Stimulated activated CD8-positive, alpha-beta memory T cell treated with anti-CD3 and anti-CD28 coated beads, Interleukin-12 subunit alpha, Interleukin-12 subunit beta, amount 100 ng/mL, for 1 hour (primary cell): Measurements from ENCODE around the gene PDGFRB.

Source experiments
- DNase-seq: peaks from one replicate; pipeline ENCODE4 v3.0.0-alpha.2; 2020; ENCODE audit warnings: low read depth

Gene PDGFRB

DNA sequence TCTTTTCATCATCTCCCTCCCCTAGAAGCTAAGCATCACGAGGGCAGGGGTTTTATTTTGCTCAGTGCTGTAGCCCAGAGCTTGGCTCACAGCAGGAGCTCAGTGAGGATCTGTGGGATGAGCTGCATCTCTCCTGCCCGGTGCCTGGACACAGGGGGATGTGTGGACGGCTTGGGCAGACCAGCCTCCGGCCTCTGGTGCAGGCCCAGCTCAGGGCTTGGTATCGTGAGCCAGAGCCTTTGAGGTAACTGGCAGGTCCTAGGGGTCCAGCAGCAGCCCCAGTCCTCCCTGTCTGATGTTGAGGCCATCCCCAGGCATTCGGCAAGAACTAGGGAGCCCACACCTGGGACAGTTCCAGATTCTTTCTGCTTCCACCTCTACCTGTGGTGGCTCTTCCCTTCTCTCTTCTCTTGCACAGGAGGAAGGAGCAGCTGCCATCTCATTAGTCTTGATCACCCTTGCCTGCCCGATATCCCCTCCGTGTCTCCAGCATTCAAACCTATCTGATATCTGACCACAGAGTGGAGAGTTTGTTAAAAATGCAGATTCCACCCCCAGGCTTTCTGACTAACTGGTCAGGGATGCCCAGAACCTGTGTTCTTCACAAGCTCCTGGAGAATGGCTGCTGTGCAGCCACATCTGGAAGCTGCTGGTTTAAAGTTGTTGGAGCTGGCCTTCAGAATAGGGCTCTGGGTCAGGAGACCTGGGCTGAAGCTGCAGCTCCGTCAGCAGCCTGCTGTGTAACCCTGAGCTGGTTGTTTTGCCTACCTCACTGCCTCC is 26.3 kb upstream of the PDGFRB start:
- DNase-seq, result no peak

DNA sequence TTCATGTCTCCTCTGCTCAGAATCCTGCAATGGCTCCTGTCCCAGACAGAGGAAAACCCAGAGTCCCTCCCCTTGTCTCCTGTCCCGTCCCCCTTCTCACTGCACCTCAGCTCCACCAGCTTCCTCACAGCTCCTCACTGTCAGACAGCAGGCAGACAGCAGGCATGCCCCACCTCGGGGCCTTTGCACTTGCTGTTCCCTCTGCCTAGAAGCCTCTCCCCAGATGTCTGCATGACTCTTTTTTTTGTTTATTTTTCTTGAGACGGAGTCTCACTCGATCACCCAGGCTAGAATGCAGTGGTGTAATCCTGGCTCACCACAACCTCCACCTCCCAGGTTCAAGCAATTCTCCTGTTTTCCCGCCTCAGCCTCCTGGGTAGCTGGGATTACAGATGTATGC is 25.4 kb upstream of the PDGFRB start:
- no peak for DNase-seq

DNA sequence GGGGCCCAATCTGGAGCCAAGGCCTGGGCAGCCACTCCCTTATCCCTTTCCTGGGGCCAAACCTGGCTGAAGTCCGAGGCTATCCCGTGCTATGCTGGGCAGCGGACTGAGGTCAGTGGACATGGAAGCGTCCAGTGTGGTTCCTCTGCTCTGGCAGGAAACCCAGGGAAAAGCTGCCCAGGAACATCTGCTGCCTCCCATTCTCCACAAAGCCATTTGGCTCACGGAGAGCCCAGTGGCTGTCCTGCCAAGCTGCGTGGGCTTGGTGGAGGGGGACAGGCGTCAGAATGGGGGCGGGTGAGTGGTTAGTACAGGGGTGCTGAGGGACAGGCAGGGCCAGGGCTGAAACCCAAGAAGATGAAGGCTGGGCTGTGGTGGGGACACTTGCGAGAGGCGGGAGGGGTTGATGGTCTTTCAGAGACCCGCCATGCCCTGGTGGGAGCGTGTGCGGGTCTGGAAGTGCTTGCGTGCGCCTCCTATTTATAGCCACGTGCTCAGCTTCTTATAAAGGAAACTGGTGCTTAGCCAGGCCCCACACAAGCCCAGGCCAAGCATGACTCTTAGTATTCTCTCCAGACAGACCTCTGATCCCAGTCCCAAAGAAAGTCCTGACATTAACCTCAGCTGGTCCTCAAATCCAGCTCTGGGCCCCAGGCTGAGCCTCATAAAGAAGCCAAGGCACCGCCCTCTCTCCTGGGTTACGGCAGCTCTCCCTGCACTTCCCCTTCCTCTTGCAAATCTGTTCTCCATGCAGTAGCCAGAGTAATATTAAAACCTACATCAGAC is 24.8 kb upstream of the PDGFRB start:
- no peak for DNase-seq

DNA sequence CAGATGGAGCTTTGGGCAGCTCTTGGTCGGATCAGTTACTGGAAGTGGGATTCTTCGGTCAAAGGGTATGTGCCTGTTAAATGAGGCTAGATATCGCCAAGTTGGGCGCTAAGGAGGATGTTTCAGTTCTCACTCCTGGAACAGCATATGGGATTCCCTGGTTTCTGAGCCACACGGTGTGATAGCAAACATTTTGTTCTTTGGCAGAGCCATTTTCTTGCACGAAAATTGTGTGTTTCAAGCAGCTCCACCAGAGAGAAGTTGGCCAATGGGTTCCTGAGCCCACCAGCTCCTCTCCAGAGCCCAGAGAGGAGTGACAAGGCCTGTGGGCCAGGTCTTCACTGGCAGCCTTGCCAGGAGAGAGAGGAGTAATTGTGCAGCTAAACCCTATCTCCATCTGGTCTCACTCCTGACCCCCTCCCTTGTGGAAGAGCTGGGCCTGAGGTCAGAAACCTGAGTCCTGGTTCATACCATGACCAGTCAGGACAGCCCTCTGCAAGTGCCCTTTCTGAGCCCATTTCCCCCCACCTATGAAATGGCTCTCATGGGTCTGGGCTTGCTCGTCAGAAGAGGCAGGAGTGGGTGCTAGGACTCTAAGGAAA is 23.5 kb upstream of the PDGFRB start:
- DNase-seq, result no peak

DNA sequence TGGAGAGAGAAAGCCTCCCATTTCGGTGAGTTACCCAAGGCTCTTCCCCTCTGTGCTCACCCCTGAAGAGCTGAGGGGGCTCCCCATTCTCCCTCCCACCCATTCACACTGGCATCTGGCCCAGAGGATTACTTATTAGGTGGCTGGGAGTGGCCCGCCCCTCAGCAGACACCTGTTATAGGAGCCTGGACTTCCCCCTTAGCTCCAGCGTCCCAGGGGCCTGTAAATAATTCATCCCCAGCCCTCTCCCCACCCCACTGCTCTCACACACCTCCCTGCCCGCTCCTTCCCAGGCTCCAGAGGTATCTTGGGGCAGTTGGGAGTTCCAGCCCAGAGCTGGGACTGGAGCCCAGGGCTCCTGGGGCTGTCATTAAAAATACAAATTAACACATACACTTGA is 22.6 kb upstream of the PDGFRB start:
- no peak for DNase-seq

DNA sequence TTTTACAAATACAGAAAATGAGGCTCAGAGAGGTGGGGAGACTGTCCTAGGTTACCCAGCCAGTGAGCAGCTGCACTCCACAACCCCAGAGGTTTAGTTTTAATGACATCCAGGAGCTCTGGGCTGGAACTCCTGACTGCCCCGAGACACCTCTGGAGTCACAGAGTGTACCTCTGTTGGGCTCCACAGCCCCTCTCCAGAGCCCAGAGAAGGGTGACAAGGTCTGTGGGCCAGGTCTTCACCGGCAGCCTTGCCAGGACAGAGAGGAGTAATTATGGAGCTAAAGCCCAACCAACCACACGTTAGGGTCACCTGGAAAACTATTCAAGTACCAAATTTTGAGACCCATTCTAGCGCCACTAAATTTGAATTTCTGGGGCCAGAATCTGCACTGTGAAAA is 22.1 kb upstream of the PDGFRB start:
- no peak for DNase-seq

DNA sequence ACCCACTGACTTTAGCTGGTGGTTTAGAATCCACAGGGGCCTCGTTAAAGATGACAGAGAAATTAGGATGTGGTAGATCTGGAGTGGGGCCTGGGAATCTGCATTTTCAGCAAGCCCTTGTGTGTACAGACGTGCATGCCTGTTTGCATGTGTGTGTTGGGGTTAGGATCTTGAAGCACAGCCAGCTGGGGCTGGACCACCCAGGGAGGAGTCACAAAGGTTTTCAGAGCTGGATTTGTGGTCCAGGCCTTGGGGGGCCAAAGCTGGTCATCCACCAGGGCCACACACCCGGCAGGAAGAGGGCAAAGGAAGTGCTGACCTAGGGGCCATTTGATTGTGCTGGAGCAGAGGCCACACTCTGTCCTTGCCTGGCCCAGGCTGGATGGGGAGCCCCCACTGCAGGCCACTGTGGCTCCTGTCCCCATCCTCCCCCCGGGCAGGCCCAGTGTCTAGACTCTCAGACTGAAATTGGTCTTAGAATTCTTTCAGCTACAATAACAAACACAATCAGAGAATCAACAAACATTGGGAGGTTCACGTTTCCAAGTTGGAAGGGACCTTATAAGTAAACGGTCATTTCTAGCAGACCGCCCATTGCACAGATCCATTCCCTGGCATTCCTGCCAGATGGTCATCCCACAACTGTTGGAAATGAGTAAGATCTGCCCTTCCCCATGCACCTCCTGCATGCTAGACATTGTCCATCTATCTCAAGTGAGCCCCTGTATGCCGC is 21.3 kb upstream of the PDGFRB start:
- no peak for DNase-seq

DNA sequence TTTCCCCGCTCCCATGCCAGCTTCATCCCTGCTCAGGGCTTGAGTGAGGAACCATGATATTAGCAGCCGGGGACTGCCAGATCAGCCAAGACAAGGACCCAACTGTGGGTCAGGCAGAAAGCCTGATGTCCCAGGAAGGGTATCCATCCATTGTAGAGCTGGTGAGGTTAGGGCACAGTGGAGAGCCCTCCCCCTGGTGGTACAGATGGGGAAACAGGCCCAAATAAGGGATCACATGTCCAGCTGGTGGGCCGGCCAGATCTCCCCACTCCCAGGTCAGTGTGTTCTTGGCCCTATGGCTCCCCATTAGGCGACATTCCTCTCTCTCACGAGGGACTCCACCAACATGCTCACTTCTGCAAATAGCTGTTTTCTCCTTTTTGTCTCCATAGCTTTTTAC is 19.9 kb upstream of the PDGFRB start:
- DNase-seq, result no peak

DNA sequence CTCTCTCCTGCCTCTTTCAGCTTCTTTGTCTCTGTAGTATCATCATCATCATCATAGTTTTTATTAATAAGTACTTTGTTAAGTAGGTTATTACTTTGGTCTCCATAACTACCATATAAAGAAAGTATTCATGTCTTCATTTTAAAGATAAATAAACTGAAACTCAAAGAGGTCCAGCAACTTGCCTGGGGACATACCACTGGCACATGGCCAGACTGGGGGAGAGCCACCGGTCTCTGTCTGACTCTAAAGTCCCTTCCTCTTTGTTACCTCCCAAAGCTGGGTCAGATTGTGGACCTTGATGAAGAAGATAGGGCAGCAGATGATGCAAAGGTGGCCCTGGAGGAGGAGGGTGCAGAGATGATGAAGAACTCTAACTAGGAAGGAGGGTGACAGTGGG is 19.4 kb upstream of the PDGFRB start:
- DNase-seq, result no peak

DNA sequence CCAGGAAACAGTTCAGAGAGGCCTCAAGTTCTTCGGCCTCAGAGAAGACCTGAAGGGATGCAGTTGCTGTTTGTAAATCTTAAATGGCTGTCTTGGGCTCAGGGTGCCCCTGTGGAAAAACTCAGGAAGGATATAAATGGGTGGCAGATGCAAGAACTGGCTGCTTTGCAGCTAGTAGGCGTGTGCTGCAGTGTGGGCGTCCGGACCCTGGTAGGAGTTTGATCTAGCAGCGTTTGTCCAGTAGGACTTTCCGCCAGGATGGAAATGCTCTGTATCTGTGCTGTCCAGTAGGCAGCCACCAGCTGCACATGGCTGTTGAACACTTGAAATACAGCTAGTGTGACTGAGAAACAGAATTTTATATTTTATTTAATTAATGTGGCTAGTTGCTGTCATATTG is 18.6 kb upstream of the PDGFRB start:
- DNase-seq, result no peak

DNA sequence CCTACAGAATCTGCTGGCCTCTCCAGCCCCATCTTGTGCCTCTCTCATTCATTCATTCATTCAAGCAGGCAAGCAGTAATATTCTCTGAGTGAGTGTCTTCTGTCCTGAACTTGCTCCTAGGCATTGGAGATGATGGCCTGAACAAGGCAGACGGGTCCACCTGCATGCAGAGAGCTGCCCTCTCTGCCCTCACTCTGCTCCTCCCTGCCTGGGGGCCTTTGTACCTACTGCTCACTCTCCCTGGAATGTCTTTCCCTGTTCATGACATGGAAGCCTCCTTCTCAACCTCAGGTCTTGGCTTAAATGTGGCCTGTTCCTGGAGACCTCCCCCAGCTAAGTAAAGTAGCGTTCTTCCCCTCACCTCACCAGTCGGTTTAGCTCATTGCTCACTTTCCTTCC is 17.5 kb upstream of the PDGFRB start:
- DNase-seq, result no peak

DNA sequence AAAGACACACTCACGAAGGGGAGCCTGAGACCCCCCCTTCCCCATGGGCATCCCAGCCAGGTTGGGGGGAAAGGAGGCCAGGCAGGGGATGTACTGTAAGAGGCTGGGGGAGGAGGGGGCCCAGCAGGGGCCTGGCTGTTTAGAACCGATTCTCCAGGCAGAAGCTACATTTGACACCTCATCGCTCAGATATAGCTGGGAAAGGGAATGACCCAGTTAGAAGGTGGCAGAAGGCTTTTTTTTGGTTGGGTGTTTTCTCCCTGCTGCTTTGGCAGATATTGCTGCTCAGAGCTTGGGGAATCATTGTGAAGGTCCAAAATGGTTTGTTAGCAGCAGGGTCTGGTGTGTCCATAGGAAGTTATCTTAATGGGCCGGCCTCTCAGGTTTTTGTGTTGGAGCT is 16.9 kb upstream of the PDGFRB start:
- no peak for DNase-seq

DNA sequence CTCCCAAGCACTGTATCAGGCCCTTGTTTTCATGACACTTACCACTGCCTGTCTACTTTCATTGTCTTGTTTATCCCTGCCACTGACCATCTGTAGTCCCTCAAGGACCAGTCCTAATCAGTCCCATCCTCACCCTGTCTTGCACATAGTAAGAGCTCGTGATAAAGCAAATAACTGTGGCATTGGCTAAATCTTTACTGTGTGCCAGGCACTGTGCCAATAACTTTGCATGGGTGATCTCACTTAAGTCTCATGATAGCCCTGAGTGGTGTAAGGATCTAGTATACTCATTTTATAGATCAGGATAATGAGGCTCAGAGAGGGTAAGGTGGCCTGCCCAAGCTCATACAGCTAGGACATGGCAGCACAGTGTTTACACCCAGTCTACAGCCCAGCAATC is 16.5 kb upstream of the PDGFRB start:
- no peak for DNase-seq

DNA sequence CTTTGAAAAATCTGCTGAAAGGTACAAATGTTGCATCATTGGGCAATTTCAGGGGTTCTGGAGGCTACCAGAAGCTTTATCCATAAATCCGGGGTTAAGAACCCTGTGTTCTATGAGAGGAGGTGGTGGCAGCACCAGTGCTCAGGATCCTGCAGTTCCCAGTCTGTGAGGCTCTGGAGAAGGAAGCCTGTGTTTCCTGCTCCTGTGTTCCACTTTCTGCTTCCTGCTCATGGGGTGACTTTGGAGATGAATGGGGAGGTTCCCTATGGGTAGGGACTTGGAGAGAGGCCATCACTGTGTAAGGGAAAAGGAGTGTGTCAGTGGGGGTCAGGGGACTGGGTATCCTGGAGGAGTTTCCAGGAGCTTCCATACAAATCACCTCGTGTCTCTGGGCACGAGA is 13.2 kb upstream of the PDGFRB start:
- DNase-seq, result no peak

DNA sequence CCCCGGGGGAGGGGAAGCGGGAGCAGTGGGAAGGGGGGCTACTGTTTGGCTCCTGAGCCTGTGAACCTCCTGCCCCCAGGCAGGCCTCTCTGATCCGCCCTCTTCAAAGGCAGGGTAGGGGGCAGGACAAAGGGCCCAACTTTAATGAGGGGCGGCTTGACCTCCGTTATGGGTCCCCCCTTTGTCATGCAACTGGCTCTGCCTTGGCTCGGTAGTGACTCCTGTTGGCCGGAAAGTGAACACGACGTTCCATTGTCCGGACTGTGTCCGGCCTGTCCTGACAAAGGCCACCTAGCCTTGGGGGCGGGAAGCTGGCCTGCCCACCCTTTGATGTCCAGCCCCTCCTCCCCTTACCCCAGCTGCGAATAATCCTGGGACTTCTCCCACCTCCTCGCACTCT is 12.3 kb upstream of the PDGFRB start:
- no peak for DNase-seq

DNA sequence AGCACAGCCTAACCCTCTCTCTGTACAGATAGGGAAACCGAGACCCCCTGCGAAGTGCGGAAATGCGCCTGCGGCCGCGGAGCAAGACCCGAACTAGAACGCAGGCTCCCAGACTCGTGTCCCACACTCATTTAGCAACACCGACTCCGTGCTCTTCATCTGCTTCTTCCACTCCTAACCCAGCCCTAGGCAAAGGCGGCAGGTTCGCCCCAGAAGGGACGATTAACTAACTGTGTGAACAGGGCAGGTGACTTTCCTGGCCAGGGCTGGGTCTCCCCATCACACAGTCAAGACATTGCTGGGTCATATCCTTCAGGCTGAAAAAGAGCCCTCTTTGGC is 11.8 kb upstream of the PDGFRB start:
- no peak for DNase-seq

DNA sequence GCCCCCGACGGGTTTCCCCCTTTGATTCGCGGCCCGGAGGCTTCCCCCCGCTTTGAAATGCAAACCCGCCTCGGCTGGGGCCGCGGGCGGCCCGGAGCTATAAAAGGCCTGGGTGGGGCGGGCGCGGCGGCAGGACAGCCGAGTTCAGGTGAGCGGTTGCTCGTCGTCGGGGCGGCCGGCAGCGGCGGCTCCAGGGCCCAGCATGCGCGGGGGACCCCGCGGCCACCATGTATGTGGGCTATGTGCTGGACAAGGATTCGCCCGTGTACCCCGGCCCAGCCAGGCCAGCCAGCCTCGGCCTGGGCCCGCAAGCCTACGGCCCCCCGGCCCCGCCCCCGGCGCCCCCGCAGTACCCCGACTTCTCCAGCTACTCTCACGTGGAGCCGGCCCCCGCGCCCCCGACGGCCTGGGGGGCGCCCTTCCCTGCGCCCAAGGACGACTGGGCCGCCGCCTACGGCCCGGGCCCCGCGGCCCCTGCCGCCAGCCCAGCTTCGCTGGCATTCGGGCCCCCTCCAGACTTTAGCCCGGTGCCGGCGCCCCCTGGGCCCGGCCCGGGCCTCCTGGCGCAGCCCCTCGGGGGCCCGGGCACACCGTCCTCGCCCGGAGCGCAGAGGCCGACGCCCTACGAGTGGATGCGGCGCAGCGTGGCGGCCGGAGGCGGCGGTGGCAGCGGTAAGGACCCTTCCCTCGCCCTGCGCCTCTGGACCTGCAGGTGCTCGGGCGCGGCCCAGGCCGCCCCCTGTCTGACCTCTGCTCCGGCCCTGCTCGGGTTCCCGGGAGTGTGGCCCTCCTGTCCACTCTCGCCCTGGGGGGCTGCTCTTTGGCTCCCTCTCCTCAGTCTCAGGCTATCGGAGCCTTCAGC is 11.2 kb upstream of the PDGFRB start, which contains the start of gene CDX1:
CDX1 (plus strand) TSS at position 129 of the 862 bp plus-strand sequence; CDS start at position 228, 99 bp downstream.
- DNase-seq, result no peak

DNA sequence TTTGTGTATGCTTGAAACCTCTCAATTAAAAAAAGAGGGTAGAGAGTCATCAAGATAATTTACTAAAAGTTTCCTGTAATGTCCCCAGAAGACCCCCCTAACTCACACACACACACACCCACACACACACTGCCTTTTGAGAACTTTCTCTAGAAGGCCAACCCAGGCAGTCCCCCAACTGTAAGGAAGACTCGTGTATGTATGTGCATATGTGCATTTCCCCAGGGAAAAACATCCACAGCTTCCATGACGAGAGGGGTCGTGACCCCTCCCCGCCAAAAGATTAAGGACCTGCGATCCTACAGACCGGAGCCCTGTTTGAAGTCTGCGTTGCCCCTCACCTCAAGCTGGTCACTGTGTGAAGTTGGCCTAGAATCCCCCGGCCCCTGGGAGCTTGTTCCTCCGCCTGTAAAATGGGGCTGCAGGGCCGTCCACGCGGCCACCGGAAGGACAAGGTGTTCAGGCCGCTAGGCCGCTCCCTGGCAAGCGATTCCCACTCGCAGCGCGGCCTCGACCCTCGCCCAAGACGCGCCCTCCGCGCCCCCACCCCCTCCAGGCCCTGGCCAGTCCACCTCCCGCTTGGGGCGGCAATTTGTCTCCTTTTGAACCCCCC is 10.5 kb upstream of the PDGFRB start:
- no peak for DNase-seq

DNA sequence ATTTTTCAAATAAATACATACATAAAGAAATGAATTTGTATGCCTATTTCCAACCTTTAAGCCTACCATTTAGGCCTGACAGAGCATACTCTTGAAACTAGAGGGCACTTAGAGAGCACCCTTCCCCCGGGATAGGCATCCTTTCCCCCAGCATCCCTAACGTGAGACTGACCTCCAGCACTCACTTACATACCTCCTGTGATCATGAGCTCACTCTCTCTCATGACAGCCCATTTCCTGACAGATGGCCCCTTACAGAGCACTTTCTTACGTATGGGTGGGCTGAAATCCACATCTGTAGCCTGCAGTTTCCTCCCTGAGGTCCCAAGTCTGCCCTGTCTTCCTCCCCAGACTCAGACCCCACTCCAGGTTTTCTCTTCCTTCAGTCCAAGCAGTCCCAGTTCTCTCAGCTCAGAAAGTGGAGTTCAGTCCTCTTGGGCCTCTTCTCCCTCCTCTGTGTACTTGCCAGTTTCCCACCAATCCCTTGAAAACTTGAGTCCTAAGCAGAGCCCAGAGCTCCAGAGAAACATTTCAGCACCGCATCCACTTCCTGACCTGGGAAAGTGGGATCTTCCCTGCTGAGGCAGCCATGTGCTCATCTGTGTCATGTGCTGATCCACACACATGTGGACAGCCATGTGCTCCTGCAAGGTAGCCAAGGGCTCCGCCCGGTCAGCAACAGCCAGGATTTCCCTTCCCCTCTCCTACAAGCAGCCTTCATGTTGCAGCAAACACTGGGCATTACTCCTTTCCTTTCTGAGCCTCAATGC is 8.8 kb upstream of the PDGFRB start:
- DNase-seq, result no peak

DNA sequence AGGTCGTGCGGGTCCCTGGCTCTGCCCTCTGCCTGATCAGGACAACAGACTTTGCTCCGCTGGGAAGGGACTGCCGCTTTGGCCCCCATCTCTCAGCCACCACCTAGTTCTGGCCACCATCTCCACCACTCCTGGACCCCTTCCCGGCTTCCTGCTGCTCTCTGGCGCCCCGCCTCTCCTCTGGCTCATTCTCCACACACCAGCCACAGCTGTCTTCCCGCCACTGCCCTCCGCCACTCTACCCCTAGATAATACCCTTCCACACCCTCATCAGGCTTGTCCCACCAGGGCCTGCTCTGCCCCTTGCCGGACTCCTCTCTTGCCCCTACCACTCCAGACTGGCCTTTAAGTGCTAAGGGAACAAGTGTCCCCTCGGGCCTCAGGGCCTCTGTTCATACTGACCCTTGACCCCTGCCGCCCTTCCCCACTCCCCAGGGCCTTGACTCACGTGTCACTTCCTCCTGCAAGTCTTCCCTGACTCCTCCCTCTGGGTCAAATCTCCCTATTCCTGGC is 8.0 kb upstream of the PDGFRB start:
- DNase-seq, result no peak
